Liver (tissue), 9 donors: Measurements from ENCODE around the gene DYRK4. TPM values are rescaled to one million over a fixed set of nuclear protein-coding genes. Genes with fewer than 3 reads are reported as not detected.

Experiments used
- DNase-seq: peaks from one replicate; pipeline ENCODE4 v3.0.0-alpha.2; 2017; ENCODE audit warnings: low spot score
- H3K27ac ChIP-seq, 2 donors: one replicate each; pipeline ENCODE4 v1.7.0; 2013; ENCODE audit warnings: inconsistent platforms in 2 of 2, low read length in 2 of 2, control low read depth in 1 of 2, low read depth in 1 of 2, mild to moderate bottlenecking in 1 of 2
- H3K27me3 ChIP-seq, 4 donors: one replicate each; pipeline versions ENCODE4 v1.6.1 to v1.7.0; 2013; ENCODE audit warnings: low read length in 3 of 4, inconsistent platforms in 1 of 4, mild to moderate bottlenecking in 1 of 4, moderate library complexity in 1 of 4; ENCODE audit not compliant: control insufficient read depth in 4 of 4, insufficient read depth in 4 of 4
- H3K36me3 ChIP-seq, 4 donors: one replicate each; pipeline versions ENCODE4 v1.6.1 to v1.7.0; 2013; ENCODE audit warnings: low read length in 3 of 4, mild to moderate bottlenecking in 3 of 4, low read depth in 1 of 4, moderate library complexity in 1 of 4; ENCODE audit not compliant: control insufficient read depth in 4 of 4, insufficient read depth in 3 of 4
- H3K4me1 ChIP-seq, 4 donors: one replicate each; pipeline versions ENCODE4 v1.6.1 to v1.7.0; 2013; ENCODE audit warnings: low read length in 3 of 4, mild to moderate bottlenecking in 3 of 4, moderate library complexity in 1 of 4; ENCODE audit not compliant: control insufficient read depth in 4 of 4, insufficient read depth in 4 of 4
- H3K4me3 ChIP-seq, 3 donors: one replicate each; pipeline versions ENCODE4 v1.6.1 to v1.7.0; 2013; ENCODE audit warnings: low read length in 3 of 3, control low read depth in 1 of 3, low read depth in 1 of 3, mild to moderate bottlenecking in 1 of 3
- H3K9ac ChIP-seq, 2 donors: one replicate each; pipeline ENCODE4 v1.7.0; 2013; ENCODE audit warnings: low read length in 2 of 2, mild to moderate bottlenecking in 2 of 2, moderate library complexity in 2 of 2, control low read depth in 1 of 2, low read depth in 1 of 2
- H3K9me3 ChIP-seq, 4 donors: one replicate each; pipeline versions ENCODE4 v1.6.1 to v1.7.0; 2013; ENCODE audit warnings: low read length in 3 of 4; ENCODE audit not compliant: control insufficient read depth in 4 of 4
- EGR1 ChIP-seq, 2 donors: IDR thresholded peaks; 2 replicates each; pipeline ENCODE4 v1.6.1; 2016 to 2018; ENCODE audit warnings: antibody characterized with exemption in 2 of 2, low read depth in 2 of 2
- FOXA1 ChIP-seq: IDR thresholded peaks from 2 replicates; pipeline ENCODE4 v1.6.1; 2016; ENCODE audit warnings: antibody characterized with exemption
- FOXA2 ChIP-seq: IDR thresholded peaks from 2 replicates; pipeline ENCODE4 v1.6.1; 2016; ENCODE audit warnings: antibody characterized with exemption
- GABPA ChIP-seq, 2 donors: IDR thresholded peaks in 1 of 2; conservative IDR thresholded peaks in 1 of 2; 2 replicates each; pipeline ENCODE4 v1.6.1; 2016; ENCODE audit warnings: antibody characterized with exemption in 2 of 2, mild to moderate bottlenecking in 1 of 2, moderate library complexity in 1 of 2
- HNF4A ChIP-seq, 2 donors: conservative IDR thresholded peaks; 2 replicates each; pipeline ENCODE4 v1.6.1; 2016; ENCODE audit warnings: antibody characterized with exemption in 2 of 2, mild to moderate bottlenecking in 2 of 2
- HNF4G ChIP-seq: IDR thresholded peaks from 2 replicates; pipeline ENCODE4 v1.6.1; 2016; ENCODE audit warnings: antibody characterized with exemption
- NR2F2 ChIP-seq: IDR thresholded peaks from 2 replicates; pipeline ENCODE4 v1.6.1; 2016; ENCODE audit warnings: antibody characterized with exemption
- RXRA ChIP-seq, 2 donors: IDR thresholded peaks; 2 replicates each; pipeline ENCODE4 v1.6.1; 2017 to 2018; ENCODE audit warnings: antibody characterized with exemption in 2 of 2, mild to moderate bottlenecking in 1 of 2
- SP1 ChIP-seq: IDR thresholded peaks from 2 replicates; pipeline ENCODE4 v1.6.1; 2018; ENCODE audit warnings: antibody characterized with exemption, mild to moderate bottlenecking
- TAF1 ChIP-seq: conservative IDR thresholded peaks from 2 replicates; pipeline ENCODE4 v1.6.1; 2016; ENCODE audit warnings: antibody characterized with exemption, mild to moderate bottlenecking
- YY1 ChIP-seq: IDR thresholded peaks from 2 replicates; pipeline ENCODE4 v1.6.1; 2016; ENCODE audit warnings: antibody characterized with exemption, mild to moderate bottlenecking
- WGBS: extraction: QIAGEN DNeasy Blood & Tissue Kit; methylation state at CpG from one replicate; pipeline ENCODE4 v1.1.7; 2013; 5-methylcytosine and 5-hydroxymethylcytosine counted together
- polyA plus RNA-seq, 2 donors: library from polyadenylated mRNA; stranded (reverse) in 1 of 2; unstranded in 1 of 2; fragments of 200-250 nt in 1 of 2; fragments of >200 nt in 1 of 2; fragmentation: Nextera tagmentation in 1 of 2; extraction: Ambion mirVana in 1 of 2; gene quantifications; one replicate each; pipeline versions ENCODE4 v1.2.1 to v1.2.3, GENCODE V29; 2013 to 2015
- total RNA-seq, 2 donors: library from RNA; depleted of rRNA; stranded (reverse); fragments of >200 nt; gene quantifications; one replicate each; pipeline ENCODE4 v1.2.3, GENCODE V29; 2014
- TF ChIP-seq, protein P1 (sequence below): IDR thresholded peaks from 2 replicates; pipeline ENCODE4 v1.6.1; 2016; ENCODE audit warnings: antibody characterized with exemption
- TF ChIP-seq, protein P2 (sequence below): IDR thresholded peaks from 2 replicates; pipeline ENCODE4 v1.6.1; 2016; ENCODE audit warnings: antibody characterized with exemption, mild to moderate bottlenecking
- TF ChIP-seq, protein P3 (sequence below): IDR thresholded peaks from 2 replicates; pipeline ENCODE4 v1.6.1; 2016; ENCODE audit warnings: antibody characterized with exemption
- TF ChIP-seq, protein P4 (sequence below): fragments of 150-350 bp; IDR thresholded peaks from 2 replicates; pipeline ENCODE4 v1.5.1; 2017; ENCODE audit warnings: improper control_type of control experiment, low read depth, low read length; ENCODE audit not compliant: missing input control
- TF ChIP-seq, protein P5 (sequence below): IDR thresholded peaks from 2 replicates; pipeline ENCODE4 v1.6.1; 2016; ENCODE audit warnings: antibody characterized with exemption
- donor health status: healthy.
- donor health status: healthy.
- donor health status: healthy.
- donor health status: healthy.
- donor health status: healthy.

Gene DYRK4
- total and polyA plus RNA-seq, 4 donors, result 12.0 to 20.3 (median 14.4) TPM

DNA sequence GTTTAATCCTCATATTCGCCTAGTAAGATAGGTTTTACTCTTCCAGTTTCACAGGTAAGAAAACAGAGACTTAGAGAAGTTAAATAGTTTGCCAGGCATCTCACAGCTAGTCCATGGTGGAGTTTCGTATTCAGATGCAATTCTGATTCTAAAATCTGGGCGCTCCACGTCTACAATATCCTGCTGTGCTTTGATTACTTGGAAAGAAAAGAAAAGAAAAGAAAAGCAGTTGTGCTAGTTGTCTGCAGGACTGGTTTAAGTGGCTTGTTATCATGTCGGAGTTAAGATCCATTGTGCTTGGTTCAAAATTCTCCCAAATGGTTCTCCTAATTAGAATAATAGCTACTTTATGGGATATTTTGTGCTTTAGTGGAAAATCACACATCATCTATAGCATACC, 68.3 kb downstream of the DYRK4 start (continued):
- TF ChIP-seq FOXA2 (no peak), TAF1 (no peak), HNF4G (no peak), SP1 (no peak), FOXA1 (no peak), EGR1 (IDR thresholded peaks at IDR 0.05; ENCODE audit: low read depth in 2 of 2) (no peak), HNF4A (conservative IDR thresholded peaks at IDR 0.05) (no peak)
- TF ChIP-seq, protein P1, sequence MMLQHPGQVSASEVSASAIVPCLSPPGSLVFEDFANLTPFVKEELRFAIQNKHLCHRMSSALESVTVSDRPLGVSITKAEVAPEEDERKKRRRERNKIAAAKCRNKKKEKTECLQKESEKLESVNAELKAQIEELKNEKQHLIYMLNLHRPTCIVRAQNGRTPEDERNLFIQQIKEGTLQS, result no peak

DNA sequence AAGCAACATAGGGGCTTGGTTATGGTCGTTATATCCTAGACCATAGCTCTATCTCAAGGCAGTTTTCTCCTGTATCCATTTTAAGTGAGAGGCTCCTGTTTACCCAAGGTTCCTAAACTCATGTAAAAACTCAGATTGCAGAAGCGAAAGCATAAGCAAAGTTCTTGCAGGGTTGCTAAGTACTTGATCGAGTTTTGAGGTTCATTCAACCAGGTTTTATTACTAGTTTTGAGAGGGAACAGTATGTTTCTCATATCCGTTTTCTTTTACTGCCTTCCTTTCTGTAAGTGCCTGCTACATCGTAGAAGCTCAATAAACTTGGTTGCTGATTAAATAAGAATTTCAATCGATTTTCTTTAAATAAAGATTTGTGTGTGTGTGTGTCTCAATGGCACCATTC, 81.7 kb downstream of the DYRK4 start:
- Histone ChIP-seq H3K27me3 (no peaks in the 10 kb centered on the region), H3K36me3 (no peaks in the 10 kb centered on the region), H3K9ac (no peak overlapping the region), H3K27ac (no peak overlapping the region), H3K4me1 (peaks cover 0 to 9% (median 7%) of the 10 kb centered on the region in 4 donors), H3K4me3 (no peak overlapping the region), H3K9me3 (no peaks in the 10 kb centered on the region)
- TF ChIP-seq, protein P2, sequence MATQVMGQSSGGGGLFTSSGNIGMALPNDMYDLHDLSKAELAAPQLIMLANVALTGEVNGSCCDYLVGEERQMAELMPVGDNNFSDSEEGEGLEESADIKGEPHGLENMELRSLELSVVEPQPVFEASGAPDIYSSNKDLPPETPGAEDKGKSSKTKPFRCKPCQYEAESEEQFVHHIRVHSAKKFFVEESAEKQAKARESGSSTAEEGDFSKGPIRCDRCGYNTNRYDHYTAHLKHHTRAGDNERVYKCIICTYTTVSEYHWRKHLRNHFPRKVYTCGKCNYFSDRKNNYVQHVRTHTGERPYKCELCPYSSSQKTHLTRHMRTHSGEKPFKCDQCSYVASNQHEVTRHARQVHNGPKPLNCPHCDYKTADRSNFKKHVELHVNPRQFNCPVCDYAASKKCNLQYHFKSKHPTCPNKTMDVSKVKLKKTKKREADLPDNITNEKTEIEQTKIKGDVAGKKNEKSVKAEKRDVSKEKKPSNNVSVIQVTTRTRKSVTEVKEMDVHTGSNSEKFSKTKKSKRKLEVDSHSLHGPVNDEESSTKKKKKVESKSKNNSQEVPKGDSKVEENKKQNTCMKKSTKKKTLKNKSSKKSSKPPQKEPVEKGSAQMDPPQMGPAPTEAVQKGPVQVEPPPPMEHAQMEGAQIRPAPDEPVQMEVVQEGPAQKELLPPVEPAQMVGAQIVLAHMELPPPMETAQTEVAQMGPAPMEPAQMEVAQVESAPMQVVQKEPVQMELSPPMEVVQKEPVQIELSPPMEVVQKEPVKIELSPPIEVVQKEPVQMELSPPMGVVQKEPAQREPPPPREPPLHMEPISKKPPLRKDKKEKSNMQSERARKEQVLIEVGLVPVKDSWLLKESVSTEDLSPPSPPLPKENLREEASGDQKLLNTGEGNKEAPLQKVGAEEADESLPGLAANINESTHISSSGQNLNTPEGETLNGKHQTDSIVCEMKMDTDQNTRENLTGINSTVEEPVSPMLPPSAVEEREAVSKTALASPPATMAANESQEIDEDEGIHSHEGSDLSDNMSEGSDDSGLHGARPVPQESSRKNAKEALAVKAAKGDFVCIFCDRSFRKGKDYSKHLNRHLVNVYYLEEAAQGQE, result no peak
- TF ChIP-seq, protein P3, sequence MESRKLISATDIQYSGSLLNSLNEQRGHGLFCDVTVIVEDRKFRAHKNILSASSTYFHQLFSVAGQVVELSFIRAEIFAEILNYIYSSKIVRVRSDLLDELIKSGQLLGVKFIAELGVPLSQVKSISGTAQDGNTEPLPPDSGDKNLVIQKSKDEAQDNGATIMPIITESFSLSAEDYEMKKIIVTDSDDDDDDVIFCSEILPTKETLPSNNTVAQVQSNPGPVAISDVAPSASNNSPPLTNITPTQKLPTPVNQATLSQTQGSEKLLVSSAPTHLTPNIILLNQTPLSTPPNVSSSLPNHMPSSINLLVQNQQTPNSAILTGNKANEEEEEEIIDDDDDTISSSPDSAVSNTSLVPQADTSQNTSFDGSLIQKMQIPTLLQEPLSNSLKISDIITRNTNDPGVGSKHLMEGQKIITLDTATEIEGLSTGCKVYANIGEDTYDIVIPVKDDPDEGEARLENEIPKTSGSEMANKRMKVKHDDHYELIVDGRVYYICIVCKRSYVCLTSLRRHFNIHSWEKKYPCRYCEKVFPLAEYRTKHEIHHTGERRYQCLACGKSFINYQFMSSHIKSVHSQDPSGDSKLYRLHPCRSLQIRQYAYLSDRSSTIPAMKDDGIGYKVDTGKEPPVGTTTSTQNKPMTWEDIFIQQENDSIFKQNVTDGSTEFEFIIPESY, result no peak
- TF ChIP-seq, protein P4, sequence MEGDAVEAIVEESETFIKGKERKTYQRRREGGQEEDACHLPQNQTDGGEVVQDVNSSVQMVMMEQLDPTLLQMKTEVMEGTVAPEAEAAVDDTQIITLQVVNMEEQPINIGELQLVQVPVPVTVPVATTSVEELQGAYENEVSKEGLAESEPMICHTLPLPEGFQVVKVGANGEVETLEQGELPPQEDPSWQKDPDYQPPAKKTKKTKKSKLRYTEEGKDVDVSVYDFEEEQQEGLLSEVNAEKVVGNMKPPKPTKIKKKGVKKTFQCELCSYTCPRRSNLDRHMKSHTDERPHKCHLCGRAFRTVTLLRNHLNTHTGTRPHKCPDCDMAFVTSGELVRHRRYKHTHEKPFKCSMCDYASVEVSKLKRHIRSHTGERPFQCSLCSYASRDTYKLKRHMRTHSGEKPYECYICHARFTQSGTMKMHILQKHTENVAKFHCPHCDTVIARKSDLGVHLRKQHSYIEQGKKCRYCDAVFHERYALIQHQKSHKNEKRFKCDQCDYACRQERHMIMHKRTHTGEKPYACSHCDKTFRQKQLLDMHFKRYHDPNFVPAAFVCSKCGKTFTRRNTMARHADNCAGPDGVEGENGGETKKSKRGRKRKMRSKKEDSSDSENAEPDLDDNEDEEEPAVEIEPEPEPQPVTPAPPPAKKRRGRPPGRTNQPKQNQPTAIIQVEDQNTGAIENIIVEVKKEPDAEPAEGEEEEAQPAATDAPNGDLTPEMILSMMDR, result no peak
- TF ChIP-seq FOXA1, result no peak
- TF ChIP-seq HNF4G, result no peak
- TF ChIP-seq TAF1, result no peak
- no peak for TF ChIP-seq YY1
- TF ChIP-seq FOXA2, result no peak
- no peak for TF ChIP-seq RXRA (IDR thresholded peaks at IDR 0.05)
- TF ChIP-seq NR2F2, result no peak
- TF ChIP-seq, protein P1, result no peak
- no peak for TF ChIP-seq HNF4A (conservative IDR thresholded peaks at IDR 0.05)
- TF ChIP-seq, protein P5, sequence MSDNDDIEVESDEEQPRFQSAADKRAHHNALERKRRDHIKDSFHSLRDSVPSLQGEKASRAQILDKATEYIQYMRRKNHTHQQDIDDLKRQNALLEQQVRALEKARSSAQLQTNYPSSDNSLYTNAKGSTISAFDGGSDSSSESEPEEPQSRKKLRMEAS, result no peak
- TF ChIP-seq GABPA (IDR thresholded peaks at IDR 0.05 in 1 of 2, conservative IDR thresholded peaks at IDR 0.05 in 1 of 2), result no peak
- 87% methylated on average over 6 of the region's 6 CpGs for WGBS
- no peak for DNase-seq
